Stimulated activated CD4-positive, alpha-beta T cell treated with anti-CD3 and anti-CD28 coated beads, TNF-alpha, amount 100 ng/mL, for 48 hours (primary cell): Measurements from ENCODE around the gene RPS4Y1.

Source experiments
- DNase-seq, 3 donors: peaks; one replicate each; pipeline ENCODE4 v3.0.0-alpha.2; 2020; ENCODE audit warnings: low read depth in 3 of 3

Gene RPS4Y1

GRCh38 chrY:2883561-2883960, 42.2 kb downstream of the RPS4Y1 start:
- no peak for DNase-seq

- no peak for DNase-seq
Measured at GRCh38 chrY:2885880-2886279, 44.5 kb downstream of the RPS4Y1 start.

DNA sequence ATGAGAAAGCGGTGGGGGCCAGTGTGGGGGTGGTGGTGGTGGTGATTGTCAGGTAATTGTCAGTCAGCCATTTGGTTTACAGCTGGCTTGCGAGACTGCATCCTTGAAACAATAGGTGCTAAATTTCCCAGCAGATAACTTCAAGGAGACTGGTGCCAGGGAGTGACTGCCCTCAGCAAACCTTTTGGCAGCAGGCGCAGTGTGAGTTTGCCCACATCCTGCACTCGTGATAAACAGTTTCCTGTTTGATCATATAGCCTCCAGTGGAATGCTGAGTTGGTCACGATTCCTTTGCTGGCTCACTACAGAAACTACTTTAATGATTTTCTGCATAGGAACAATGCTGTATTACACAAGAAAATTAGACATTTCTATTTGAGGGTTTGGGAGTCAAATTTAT, 46.0 kb downstream of the RPS4Y1 start:
- peak in 1 of 3 donors; percentile 24 for DNase-seq

- peak in 1 of 3 donors; percentile 12 for DNase-seq
Measured at GRCh38 chrY:2887955-2888354, 46.6 kb downstream of the RPS4Y1 start.

GRCh38 chrY:2893471-2893870, 52.1 kb downstream of the RPS4Y1 start:
- no peak for DNase-seq

DNA sequence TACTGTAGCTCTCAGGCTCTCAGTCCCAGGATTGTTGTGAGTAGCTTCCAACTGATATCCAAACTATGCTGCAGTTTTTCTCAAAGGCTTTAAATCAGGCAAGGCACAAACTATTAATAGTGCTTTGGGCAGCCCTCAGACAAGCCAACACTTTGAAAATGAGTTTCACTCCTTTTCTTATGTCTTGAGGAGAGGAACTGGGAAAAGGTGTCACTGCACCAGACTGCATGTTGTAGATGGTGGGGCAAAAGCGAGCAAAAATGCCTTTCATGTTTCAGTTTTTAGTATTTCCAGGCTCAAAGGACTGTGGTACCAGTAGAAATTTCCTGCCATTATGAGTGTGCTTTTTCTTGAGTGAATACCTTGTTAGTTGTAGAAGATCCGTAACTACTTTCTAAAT, 54.6 kb downstream of the RPS4Y1 start:
- DNase-seq: no peak

GRCh38 chrY:2907356-2907755, 66.0 kb downstream of the RPS4Y1 start:
- no peak for DNase-seq

- DNase-seq: no peak
Measured at GRCh38 chrY:2913066-2913815, 71.8 kb downstream of the RPS4Y1 start.
